ENCODE measurements around the gene UBA52.
"Not testable (repeated sequence)": the region's sequence is repeated elsewhere in the genome, so short reads cannot be mapped to it uniquely, and the experiment has no call there.

Gene UBA52

DNA sequence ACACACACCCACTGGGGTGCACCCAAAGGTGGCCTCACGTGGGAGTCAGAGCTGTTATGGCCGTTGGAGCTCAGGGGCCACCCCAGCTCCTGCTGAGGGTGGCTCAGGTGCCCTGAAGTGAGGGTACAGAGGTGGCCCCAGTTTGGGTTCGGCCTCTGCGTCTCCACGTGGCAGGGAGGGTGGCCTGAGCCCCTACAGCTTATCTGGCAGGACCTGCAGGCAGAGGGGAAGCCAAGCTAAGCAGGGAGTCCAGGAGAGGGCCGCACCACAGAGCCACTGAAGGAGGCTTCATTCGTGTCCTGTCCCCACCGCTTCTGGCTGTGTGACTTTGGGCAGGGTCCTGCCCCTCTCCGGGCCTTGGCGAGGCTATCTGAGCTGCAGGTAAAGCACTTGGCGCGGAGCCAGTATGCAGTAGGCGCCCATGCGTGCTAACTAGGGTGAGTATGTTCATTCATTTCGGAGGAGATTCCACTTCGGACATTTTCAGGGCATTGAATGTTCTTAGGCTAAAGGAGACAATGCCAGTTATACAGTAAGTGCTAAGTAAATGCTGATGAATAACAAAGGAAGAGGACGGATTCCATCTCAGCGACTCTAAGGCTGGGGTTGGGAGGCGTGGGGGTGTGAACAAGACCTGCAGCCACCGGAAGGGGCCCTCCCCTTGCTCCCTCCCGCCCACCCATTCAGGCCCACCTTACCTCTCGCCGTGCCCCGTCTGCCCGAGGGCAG, 21.9 kb downstream of the UBA52 start:
- no peak for DNase-seq (ENCODE audit: low read depth)

DNA sequence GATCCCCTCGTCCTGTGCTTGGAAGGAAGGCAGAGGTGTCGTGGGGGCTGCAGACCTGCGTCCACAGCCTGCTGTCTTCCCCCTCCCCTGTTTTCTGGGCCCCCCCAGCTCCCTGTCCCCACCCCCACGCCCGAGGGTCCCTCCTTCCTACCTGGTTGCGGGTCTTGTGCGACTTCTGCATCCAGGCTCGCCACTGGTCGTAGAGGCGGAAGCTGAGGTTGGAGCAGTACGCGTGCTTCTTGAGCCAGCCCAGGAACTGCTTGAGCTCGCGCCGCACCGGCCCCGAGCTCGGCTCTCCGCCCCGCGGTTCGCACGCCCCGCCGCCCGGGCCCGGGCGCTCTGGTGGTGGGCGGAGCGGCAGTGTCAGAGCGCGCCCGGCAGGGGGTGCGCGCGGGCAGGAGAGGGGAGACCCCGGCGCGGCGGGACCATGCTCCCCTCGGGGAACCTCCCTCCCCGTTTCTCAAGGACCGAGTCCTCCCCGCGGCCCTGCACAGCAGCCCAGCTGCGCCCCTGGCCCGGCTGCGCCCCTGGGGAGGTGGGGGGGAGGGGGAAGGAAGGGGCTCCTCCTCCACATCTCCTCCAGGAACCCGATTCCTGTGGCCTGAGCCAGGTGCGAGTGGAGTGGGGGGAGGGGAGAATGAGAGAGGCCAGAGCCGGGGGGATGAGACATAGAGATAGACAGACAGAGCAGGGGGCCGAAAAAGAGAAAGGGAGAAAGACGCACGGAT, 22.6 kb downstream of the UBA52 start:
- peak; percentile 60 for DNase-seq (ENCODE audit: low read depth)

DNA sequence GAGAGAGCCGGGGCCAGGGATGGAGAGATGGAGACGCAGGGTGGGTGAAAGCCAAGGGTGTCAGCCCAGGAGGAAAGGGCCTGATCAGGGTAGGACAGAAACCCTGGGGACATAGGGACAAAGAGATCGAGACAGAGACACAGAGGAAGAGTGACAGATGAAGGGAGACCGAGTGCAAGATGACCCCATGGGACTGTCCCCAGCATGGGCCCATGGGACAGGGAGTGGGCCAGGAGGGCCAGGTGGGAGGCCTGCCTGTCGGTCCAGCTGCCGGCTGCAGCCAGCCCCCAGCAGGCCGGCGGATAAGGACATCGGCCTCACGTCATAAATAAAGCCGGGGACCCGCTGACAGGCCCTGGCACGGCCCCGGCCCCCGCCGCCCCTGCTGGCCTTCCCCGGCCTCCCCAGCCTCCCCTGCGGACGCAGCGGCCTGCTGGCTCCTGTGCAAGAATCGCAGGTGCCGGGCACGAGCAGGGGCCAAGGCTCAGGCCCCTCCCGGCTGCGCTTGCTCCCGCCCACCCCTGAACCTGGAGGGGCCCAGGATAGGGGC, 23.2 kb downstream of the UBA52 start:
- no peak for DNase-seq (ENCODE audit: low read depth)

DNA sequence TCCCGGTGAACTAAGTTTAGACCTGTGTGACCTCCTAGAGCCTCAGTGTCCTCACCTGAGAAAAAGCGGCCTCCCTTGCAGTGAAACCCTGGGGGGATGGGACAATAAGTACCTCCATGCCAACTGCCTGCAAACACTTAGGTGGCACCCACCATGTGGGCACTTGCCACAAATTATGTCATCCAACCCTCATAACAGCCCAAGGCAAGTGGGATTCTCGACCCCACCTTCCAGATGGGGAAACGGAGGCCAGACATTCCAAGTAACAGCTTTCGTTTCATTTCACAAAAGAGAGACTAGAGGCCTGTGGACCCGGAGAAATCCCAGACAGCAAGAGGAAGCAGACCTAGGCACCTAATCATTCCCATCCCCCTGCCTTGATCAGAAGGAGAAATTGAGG, 23.8 kb downstream of the UBA52 start:
- DNase-seq (ENCODE audit: low read depth) = no peak

DNA sequence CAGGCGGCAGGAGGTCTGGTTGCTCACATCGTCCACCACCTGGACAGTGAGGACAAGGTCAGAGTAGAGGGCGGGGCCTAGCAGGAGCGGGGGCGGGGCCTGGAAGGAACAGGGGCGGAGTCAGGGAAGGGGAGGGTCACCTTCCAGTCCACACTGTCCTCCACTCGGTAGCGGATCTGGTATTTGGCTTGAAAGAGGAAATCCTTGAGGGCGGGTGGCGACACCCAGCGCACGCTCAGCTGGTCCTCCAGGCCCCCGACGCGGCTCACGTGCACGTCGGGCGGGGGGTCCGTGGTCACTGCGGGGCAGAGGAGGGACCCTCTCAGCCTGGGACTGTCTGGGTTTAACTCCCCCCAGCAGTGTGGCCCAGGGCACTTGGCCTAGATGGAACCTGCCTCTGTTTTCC, 25.1 kb downstream of the UBA52 start:
- DNase-seq (ENCODE audit: low read depth) = no peak

DNA sequence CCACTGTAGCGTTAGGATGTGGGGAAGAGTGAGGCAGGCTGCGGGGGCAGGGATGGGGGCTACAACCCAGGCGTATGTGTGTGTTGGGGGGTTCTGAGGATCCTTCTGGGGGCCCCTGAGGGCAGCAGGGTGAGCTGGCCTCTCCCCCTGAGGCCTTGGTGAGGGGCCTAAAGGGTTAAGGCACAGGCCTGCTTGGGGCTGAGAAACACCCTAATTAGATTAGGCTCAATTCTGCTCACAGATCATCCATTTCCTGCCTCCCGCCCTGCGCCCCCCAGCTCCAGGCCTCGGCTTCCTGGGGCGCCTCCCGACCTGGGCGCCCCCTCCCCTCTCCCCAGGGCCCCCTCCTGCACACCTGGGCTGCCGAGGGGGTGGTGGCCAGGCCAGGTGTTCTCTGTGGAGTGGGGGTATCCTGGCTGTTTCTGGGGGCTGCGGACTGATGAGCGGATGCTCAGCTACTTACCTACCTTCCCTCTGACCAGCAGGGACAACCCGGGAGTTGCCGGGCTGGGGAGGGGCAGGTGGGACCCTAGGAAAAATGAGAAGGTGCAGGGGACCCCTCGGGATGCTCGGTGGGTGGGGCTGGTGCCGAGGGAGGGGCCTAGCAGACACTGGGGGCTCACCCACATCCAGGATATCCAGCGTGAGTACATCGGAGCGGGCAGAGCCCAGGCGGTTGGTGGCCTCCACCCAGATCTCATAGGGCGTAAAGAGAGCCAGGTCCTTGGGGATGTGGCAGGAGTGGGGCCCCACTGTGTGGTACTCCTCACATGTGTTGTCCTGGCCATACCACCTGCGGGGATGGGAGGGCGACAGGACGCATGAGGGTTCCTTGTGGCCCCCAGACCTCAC, 26.4 kb downstream of the UBA52 start:
- no peak for DNase-seq (ENCODE audit: low read depth)

DNA sequence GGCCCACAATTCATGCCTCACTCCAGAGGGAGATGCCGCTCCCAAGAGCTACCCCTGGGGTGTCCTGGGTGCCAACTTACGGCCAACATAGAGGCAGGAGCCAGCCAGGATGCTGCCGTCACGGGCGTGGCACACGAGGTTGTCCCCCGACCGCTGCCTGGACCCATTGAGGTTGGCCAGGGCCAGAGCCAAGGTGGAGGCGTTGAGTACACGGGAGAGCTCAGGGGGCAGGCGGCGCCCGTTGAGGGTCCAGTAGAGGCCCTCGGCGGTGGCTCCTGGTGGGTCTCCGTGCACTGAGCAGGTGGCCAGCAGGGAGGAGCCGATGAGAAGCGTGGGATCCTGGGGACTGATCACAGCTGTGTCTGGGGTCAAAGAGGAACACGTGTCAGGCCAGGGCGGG, 27.8 kb downstream of the UBA52 start:
- DNase-seq (ENCODE audit: low read depth) = no peak

DNA sequence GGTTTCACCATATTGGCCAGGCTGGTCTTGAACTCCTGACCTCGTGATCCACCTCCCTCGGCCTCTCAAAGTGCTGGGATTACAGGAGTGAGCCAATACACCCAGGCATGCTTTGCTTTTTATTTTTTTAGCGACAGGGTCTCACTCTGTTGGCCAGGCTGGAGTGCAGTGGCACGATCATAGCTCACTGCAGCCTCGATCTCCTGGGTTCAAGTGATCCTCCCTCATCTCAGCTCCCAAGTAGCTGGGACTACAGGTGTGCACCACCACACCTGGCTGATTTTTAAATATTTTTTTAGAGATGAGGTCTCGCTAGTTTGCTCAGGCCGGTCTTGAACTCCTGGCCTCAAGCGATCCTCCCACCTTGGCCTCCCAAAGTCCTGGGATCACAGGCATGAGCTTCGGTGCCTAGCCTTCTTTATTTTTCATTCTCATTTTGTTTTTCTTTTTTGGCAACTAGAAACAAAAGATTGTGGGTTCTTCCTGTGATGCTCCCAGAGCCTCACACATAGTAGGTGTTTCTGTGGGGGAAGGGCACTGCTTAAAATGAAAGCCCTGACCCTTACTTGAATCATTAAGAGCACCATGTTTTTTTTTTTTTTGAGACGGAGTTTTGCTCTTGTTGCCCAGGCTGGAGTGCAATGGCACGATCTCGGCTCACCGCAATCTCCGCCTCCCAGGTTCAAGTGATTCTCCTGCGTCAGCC, 29.2 kb downstream of the UBA52 start:
- not testable (repeated sequence) for DNase-seq (ENCODE audit: low read depth)

DNA sequence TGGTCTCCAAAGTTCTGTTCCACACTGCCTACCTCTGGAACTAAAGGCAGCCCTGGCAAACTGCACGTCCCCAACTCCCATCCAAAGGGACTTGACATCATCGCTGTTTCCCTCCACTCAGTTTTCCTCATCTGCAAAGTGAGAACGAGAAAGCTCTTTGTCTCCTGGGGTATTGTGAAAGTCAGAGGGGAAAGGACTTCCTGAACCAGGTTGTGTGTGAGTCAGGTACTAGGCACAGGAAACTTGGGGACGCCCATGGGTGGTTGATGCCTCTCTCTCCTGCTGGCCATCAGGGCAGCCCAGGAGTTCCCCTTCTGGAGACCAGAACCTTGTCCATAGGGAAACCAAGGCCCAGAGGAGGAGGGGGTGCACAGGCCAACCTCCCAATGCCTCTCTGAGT, 30.2 kb downstream of the UBA52 start:
- DNase-seq (ENCODE audit: low read depth) = no peak

DNA sequence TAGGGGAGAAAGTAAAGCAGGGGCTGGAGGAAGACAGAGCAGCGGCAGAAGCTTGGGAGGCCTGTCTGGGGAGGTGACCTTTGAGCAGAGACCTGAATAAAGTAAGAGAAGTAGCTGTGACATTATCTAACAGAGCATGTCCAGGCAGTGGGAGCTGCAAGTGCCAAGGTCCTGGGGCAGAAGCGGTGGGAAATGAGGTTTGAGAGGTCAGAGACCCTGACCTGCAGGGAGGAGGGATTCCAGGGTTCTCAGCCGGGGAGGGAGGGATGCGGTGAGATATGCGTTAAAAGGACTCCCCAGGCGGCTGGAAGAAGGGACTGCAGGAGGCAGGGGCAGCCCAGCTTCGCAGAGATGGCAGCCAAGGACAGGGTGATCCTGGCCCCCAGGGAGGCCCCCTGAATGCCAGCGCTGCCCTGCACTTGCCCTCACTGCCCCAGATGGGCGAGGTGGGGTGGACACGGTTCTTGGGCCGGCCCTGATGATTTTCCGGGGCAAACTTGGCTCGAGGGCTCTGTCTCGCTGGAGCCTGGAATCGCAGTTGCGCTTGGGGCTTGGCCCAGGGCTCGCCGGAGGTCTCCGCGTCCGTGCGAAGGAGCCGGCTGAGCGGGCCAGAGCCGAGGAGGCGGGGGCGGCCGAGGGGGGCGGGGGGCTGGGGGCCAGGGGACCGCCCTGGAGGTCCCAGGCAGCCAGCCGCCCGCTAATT, 31.7 kb downstream of the UBA52 start:
- no peak for DNase-seq (ENCODE audit: low read depth)

DNA sequence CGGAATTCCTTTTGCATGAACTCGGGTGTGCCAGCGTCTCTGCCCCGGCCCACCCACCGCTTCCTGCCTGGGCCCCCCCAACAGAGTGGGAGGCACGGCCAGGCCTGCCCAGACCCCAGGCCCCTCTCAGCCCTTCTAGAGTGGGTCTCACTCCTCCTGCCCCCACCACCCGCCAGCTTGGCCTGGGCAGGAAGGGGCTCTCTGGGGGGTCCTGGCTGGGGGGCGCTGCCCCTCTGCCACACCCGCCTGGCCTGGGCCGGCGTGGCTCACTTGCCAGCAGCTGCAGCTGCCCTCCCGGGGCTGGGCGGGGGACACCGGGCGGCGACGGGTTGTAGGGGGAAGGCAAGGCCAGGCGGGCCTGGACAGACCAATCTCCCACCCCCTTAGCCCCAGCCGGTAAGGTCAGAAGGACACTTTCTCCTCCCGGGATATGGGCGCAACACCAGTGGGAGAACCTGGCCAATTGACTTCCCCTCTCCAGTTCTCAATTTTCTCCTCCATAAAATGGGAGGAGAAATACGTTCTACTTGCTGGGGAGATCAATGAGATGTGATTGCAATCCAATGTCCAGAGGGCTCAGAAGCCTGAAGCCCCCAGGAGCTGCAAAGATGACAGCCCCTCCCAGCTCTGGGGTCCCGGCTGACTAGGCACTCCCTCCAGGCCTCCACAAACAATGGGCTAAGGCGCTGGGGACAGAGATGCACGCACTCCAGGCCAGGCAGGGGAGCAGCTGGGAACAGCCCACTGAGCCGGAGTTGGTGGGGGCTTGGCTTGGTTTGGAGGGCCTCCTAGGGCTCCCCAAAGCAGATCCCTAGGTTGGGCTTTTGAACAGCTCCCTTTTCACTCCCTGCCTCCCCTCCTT, 32.5 kb downstream of the UBA52 start:
- DNase-seq (ENCODE audit: low read depth) = no peak

DNA sequence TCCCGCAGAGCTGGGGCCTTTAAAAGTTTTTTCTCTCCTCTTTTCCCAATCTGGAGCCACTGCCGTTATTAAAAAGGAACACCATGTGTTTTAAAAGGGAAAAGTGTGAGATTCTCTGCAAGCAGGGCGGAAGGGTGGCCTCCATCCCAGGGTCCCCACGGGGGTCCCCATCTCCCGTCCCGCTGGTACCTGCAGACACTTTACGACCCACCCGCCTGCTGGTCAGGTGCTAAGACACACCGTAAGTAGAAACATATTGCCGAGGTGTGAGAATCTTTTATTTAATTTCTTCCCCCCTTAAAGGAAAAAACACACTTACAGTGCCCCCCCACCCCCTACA, 33.1 kb downstream of the UBA52 start:
- DNase-seq (ENCODE audit: low read depth) = no peak

DNA sequence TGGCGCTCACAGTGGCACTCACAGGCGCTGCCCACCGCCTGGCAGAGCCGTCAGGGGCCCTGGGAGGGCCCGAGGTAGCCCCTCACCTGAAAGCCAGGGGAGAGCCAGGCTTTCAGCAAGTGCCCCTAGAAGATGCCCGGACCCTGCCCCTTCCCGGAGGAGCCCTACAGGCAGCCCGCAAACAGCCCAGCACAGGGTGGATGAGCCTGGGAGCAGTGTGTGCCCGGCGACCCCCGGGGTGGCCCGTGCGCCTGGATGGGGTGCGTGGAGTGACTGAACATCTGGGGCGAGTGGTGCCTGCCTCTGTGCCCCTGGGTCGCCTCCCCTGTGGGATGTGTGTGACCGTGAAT, 33.5 kb downstream of the UBA52 start:
- DNase-seq (ENCODE audit: low read depth) = no peak

DNA sequence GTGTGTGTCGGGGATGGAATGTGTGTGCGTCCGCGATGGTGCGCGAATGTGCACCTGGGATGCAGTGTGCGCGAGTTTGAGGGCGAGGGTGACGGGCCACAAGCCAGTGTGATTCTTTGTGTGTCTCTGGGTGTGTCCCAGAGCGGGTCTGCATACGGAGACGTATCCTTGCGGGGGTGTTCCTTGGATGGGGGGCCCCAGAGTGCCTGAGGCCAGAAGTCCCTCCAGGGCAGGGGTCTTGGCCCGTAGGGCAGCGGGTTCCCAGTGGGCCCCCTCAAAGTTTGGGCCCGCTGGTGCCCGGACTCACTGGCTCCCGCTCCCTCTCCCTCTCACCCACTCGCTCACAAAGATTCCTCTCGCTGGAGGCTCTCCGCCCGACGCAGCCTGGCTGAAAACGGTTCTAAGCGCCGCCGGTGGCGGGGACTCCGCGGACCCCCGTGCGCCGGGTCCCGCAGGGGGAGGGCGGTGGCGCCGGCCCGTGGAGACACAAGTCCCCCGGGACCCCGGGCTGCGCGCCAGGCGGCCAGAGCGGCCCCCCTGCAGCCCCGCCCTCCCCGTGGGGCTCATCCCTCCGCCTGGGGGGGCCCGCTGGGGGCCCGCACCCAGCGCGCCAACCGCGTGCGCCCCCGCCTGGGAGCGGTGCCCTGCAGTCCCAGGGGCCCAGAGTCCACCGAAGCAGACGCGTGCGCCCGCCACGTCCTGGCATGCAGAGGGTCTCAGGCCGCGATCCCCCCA, 34.1 kb downstream of the UBA52 start:
- DNase-seq (ENCODE audit: low read depth) = no peak

DNA sequence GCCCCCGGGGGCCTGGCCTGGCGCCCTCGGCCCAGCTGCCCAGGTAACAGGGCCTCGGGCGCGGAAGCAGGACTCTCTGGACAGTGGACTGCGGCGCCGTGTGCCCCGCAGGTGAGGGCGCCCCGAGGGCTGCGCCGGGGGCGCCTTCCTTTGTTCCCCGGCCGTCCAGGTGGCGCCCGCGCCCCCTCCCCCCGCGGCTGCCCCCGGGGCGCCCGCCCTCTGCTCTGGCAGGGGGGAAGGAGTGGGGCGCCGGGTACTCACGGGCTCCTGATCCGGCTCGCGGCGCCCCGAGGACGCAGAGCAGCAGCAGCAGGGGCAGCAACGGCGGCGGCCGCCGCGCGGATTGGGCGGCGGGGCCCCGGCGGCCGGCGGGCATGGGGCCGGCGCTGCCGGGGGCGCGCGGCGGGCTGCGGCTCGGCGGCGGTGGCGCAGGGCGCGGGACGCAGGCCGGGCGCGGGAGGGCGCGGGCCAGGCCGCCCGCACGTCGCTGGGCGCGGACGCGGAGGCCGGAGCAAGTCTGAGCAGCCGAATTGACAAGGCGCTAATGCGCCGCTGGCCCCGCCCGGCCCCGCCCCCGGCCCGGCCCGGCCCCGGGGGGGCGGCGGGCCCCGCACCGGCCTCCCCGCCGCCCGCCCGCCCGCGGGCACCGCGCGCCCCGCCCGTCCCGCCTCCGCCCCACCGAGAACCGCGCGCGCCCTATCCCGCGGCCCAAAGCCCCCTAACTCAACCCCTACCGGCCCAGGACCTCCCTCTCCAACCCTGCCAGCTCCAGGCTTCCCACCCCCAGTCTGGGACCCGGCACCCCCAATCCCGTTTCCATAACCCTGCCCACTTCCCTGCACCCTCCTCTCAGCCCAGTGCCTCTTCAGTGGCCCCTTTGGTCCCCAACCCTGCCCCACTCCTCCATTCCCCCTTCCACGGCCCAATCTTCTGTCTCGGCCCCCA, 34.9 kb downstream of the UBA52 start, which contains the start of gene CRLF1:
Gene CRLF1 (minus strand): TSS at position 519 of the 945 bp plus-strand sequence. CDS start 143 bp downstream, at position 376.
- DNase-seq (ENCODE audit: low read depth) = no peak

DNA sequence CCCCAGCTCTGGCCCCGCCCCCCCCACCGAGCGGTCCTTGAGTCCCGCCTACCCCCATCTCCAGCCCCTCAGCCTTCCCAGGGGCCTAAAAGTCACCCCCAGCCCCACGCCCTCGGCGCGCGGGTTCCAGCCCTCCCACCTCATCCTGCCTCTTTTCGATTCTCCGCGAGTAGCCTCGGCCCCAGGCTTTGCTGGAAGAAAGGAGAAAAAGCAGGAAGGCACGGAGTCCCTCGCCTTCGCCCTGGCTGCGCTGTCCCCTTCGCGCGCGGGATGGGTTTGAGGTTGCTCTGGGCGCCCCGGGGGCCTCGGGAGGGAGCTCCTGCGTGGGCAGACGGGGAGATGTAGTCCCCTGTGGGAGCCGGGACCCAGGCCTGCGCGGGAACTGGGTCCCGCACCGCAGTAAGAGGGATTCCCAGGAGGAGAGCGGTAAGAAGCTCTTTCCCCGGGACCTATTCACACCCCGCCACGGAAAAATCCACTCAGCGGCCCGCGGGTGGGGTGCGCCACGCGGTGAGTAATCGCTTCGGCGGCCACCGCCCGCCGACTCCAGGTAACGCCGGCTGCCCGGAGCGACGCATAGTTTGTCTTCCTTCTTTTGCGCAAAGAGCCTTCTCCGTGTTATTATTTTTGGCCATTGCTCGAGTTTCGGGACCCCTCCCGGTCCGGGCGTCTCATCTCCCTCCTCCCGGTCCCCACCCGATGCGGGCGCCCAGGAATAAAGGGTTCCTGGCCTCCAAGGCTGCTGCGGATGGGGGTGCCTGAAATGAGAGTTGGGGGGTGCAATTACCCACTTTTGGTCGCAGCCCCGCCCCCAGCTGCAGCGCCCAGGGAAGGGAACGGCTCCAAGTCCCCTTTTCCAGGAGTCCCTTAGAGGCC, 35.8 kb downstream of the UBA52 start:
- no peak for DNase-seq (ENCODE audit: low read depth)

DNA sequence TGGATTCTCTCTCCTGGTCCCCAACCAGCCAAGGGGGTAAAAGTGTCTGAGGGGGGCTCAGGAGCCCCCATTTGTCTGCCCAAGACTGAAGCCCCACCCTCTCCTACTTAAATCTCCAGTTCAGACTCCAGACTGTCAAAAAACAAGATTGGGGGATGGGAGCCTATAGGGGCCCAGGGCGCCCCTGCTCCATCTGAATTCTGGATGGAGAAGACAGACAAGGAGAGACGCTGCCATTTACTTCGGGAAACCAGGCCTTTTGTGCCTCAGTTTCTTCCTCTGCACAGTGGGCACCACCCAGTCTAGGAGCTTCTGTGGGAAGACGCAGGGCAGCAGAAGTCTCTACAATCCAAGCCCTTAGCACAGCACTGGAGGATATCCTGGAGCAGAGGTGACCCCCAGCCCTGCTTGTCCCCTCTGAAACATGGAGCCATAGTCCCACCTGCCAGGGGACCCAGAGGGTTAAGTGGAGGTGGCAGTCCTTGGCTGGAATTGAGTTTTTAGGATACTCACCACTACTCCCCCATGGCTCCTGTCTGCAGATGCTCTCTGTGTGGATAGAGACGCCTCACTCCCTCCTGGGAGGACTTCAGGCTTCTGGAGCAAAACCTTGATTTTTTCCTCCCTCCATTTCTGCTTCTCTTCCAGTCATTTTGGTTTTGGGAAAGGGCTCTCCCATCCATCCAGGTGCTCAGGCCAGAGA, 36.6 kb downstream of the UBA52 start:
- DNase-seq (ENCODE audit: low read depth) = no peak

Measured in activated gamma-delta T cell treated with anti-CD3 and anti-CD28 coated beads, Interleukin-2, amount 50 U/mL, for 16 hours (primary cell).